ENCODE results near the gene SLC6A9.

The SLC6A9 gene

DNA sequence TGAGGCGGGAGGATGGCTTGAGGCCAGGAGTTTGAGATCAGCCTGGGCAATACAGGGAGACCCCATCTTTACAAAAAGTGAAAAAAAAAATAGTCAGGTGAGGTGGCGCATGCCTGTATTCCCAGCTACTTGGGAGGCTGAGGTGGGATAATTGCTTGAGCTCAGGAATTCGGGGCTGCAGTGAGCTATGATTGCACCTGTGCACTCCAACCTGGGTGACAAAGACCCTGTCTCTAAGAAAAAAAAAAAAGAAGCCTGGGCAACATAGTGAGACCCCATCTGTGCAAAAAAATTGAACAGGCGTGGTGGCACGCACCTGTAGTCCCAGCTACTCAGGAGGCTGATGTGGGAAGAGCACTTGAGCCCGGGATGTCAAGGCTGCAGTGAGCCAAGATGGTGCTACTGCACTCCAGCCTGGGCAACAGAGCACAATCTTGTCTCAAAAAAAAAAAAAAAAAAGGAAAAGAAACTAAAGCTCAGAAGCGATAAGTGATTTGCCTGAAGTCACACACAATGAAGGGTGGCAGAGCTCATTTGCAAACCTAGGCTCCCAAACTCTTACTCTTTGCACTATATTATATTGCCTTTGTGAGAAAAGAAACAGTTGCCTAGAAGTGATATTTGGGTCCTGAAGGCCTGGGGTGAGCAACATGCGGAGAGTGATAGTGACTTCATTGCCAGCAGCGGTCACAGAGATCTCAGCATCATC lies 37.9 kb downstream of the SLC6A9 start:
- Histone ChIP-seq H3K36me3 (ENCODE audit: control insufficient read depth, insufficient read depth, low read length) (no peaks in the 10 kb centered on the region), H3K27me3 (replicated peaks; ENCODE audit: control insufficient read depth, insufficient read depth, low read length) (no peaks in the 10 kb centered on the region), H3K4me3 (replicated peaks; ENCODE audit: low read depth, low read length) (no peak overlapping the region)
- no peak for DNase-seq (ENCODE audit: extremely low read depth, insufficient read length)
- TF ChIP-seq CTCF (IDR thresholded peaks at IDR 0.05; ENCODE audit: insufficient read depth, low read length, poor library complexity, severe bottlenecking): no peak

- TF ChIP-seq CTCF (IDR thresholded peaks at IDR 0.05; ENCODE audit: insufficient read depth, low read length, poor library complexity, severe bottlenecking): no peak
Measured at GRCh38 chr1:43992232-43992995, 38.8 kb downstream of the SLC6A9 start.

GRCh38 chr1:43991476-43992231 lies 39.6 kb downstream of the SLC6A9 start, which contains the start of gene CCDC24:
CCDC24 (plus strand) TSS chr1:43991599; CDS start chr1:43991879, 280 bp downstream.
- H3K27me3 ChIP-seq (replicated peaks; ENCODE audit: control insufficient read depth, insufficient read depth, low read length): no peaks in the 10 kb centered on the region
- TF ChIP-seq CTCF (IDR thresholded peaks at IDR 0.05; ENCODE audit: insufficient read depth, low read length, poor library complexity, severe bottlenecking): no peak
- peak within 1 kb of the TSS; percentile 85 for H3K4me3 ChIP-seq (replicated peaks; ENCODE audit: low read depth, low read length)
- no peaks in the 10 kb centered on the region for H3K36me3 ChIP-seq (ENCODE audit: control insufficient read depth, insufficient read depth, low read length)
- DNase-seq (ENCODE audit: extremely low read depth, insufficient read length): peak; percentile 81

More at GRCh38 chr1:43992232-43992995, 38.8 kb downstream of the SLC6A9 start:
- Histone ChIP-seq H3K36me3 (ENCODE audit: control insufficient read depth, insufficient read depth, low read length) (no peaks in the 10 kb centered on the region), H3K27me3 (replicated peaks; ENCODE audit: control insufficient read depth, insufficient read depth, low read length) (no peaks in the 10 kb centered on the region), H3K4me3 (replicated peaks; ENCODE audit: low read depth, low read length) (peak overlapping the region; percentile 85)
- DNase-seq (ENCODE audit: extremely low read depth, insufficient read length): no peak

GRCh38 chr1:43991200-43991475 lies 40.1 kb downstream of the SLC6A9 start:
- H3K36me3 ChIP-seq (ENCODE audit: control insufficient read depth, insufficient read depth, low read length): no peaks in the 10 kb centered on the region
- no peaks in the 10 kb centered on the region for H3K27me3 ChIP-seq (replicated peaks; ENCODE audit: control insufficient read depth, insufficient read depth, low read length)
- no peak for DNase-seq (ENCODE audit: extremely low read depth, insufficient read length)
- H3K4me3 ChIP-seq (replicated peaks; ENCODE audit: low read depth, low read length): peak overlapping the region; percentile 85
- TF ChIP-seq CTCF (IDR thresholded peaks at IDR 0.05; ENCODE audit: insufficient read depth, low read length, poor library complexity, severe bottlenecking): no peak

GRCh38 chr1:43990271-43991199 lies 40.7 kb downstream of the SLC6A9 start:
- no peaks in the 10 kb centered on the region for H3K27me3 ChIP-seq (replicated peaks; ENCODE audit: control insufficient read depth, insufficient read depth, low read length)
- no peak for DNase-seq (ENCODE audit: extremely low read depth, insufficient read length)
- TF ChIP-seq CTCF (IDR thresholded peaks at IDR 0.05; ENCODE audit: insufficient read depth, low read length, poor library complexity, severe bottlenecking): peak; percentile 30
- peak overlapping the region; percentile 85 for H3K4me3 ChIP-seq (replicated peaks; ENCODE audit: low read depth, low read length)
- no peaks in the 10 kb centered on the region for H3K36me3 ChIP-seq (ENCODE audit: control insufficient read depth, insufficient read depth, low read length)
